Retinal pigment epithelial cell (primary cell): ENCODE measurements around the gene FADS3.

Experiments
- DNase-seq: peaks from one replicate; pipeline ENCODE4 v3.0.0-alpha.2; 2010; ENCODE audit warnings: low read depth
- H3K4me3 ChIP-seq: 2 replicates; pipeline ENCODE4 v1.5.1; 2011; ENCODE audit warnings: mild to moderate bottlenecking, low read length, control low read depth, moderate library complexity
- TF ChIP-seq, protein P1 (sequence below): conservative IDR thresholded peaks from 2 replicates; pipeline ENCODE4 v1.5.1; 2011; ENCODE audit warnings: low read depth, low read length, control low read depth, inconsistent platforms

The FADS3 gene

GRCh38 chr11:61907871-61908729 lies 16.8 kb upstream of the FADS3 start:
- TF ChIP-seq, protein P1, sequence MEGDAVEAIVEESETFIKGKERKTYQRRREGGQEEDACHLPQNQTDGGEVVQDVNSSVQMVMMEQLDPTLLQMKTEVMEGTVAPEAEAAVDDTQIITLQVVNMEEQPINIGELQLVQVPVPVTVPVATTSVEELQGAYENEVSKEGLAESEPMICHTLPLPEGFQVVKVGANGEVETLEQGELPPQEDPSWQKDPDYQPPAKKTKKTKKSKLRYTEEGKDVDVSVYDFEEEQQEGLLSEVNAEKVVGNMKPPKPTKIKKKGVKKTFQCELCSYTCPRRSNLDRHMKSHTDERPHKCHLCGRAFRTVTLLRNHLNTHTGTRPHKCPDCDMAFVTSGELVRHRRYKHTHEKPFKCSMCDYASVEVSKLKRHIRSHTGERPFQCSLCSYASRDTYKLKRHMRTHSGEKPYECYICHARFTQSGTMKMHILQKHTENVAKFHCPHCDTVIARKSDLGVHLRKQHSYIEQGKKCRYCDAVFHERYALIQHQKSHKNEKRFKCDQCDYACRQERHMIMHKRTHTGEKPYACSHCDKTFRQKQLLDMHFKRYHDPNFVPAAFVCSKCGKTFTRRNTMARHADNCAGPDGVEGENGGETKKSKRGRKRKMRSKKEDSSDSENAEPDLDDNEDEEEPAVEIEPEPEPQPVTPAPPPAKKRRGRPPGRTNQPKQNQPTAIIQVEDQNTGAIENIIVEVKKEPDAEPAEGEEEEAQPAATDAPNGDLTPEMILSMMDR, result no peak
- H3K4me3 ChIP-seq, result no peak overlapping the region
- DNase-seq, result no peak

- no peak overlapping the region for H3K4me3 ChIP-seq
- TF ChIP-seq, protein P1, result no peak
- no peak for DNase-seq
Measured at GRCh38 chr11:61907282-61907681, 15.9 kb upstream of the FADS3 start.

GRCh38 chr11:61906522-61906909 lies 15.2 kb upstream of the FADS3 start:
- DNase-seq, result no peak
- TF ChIP-seq, protein P1, result no peak
- no peak overlapping the region for H3K4me3 ChIP-seq

DNA sequence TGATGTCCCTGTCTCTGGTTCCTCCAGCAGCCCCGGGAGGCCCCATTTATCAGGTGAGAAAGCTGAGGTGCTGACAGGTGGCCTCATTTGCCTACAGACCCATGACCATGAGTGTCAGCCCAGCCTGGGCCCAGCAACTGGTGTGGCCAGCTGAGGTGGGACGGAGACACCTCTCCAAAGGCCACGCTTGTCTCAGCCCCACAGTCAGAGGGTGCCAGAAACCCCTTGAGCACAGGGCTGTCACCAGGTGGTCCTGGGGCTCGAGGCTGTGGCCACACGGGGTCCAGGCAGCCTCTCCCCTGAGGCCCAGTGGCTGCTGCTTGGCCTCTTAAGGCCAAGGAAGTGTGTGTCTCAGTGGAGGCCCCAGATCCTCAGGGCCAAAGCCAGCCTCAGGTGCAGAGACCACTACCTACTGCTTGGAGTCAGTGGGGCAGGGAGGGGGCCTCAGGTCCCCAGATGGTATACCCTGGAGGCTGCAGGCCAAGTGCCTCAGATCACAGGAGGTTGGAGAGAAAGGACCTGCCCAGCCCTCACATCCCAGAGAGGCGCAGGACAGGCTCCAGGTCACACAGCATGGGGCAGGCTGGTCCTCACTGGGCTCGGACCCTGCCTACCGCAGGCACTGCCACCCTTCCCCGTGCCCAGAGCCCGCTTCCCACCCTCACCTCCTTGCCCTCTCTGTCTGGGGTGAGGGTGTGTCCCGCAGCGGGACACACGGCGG lies 14.6 kb upstream of the FADS3 start:
- no peak for DNase-seq
- TF ChIP-seq, protein P1, result no peak
- H3K4me3 ChIP-seq, result no peak overlapping the region

GRCh38 chr11:61905067-61905696 lies 13.8 kb upstream of the FADS3 start:
- no peak overlapping the region for H3K4me3 ChIP-seq
- TF ChIP-seq, protein P1, result no peak
- DNase-seq, result no peak

DNA sequence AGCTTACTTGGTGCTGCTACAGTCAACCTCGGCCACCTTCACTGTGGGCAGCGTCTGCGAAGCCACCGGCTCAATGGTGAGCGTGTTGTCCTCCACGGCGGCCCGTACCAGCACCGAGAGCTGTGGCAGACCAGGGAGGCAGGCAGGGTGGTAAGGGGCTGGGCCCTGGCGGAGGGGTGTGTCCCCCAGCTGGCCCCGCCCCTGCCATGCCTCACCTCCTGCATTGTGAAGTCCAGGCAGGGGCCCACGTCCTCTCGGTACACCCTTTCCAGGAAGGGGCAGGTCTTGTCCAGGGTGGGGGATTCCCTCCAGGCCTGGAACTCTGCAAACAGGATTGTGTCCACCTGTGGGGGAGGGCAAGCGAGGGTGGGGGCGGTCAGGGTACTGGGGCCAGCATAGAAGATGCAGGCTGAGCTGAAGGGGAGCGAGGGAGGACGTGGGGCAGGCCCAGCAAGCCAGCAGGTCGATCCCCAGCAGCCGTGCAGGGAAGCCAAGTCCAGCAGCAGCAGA lies 13.2 kb upstream of the FADS3 start:
- H3K4me3 ChIP-seq, result no peak overlapping the region
- TF ChIP-seq, protein P1, result no peak
- no peak for DNase-seq
